Right renal cortex interstitium (tissue), 3 donors: ENCODE measurements around the gene CFAP74. TPM values are rescaled to one million over a fixed set of nuclear protein-coding genes. Genes with fewer than 3 reads are reported as not detected.
"Not testable (repeated sequence)": the region's sequence is repeated elsewhere in the genome, so short reads cannot be mapped to it uniquely, and the experiment has no call there.

Source experiments
- DNase-seq, 3 donors: peaks; one replicate each; pipeline ENCODE4 v3.0.0-alpha.2; 2013; ENCODE audit warnings: low read depth in 3 of 3, low spot score in 2 of 3
- polyA plus RNA-seq, 3 donors: library from polyadenylated mRNA; unstranded; fragments of 120-200 nt; gene quantifications; one replicate each; pipeline ENCODE4 v1.2.1, GENCODE V29; 2013; ENCODE audit not compliant: insufficient read length in 3 of 3

Gene CFAP74
- polyA plus RNA-seq, 3 donors: 0.53 to 0.71 (median 0.57) TPM

DNA sequence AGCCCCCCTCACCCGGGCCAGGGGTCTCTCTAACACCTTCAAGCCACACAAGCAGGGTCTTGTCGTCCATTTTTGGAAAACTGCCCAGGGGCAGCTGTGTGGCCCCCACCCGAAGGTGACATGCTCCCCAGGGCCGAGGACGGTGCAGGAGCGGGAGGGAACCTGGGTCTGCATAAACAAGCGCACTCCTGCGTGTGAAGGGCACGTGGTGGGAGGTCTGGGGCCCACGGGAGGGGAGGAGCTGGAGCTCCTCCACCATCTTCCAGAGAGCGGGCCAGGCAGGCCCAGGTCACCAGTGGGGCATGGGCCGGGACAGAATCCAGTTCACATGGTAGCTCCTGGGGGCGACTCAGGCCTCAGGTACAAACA lies 16.5 kb downstream of the CFAP74 start:
- DNase-seq: no peak

DNA sequence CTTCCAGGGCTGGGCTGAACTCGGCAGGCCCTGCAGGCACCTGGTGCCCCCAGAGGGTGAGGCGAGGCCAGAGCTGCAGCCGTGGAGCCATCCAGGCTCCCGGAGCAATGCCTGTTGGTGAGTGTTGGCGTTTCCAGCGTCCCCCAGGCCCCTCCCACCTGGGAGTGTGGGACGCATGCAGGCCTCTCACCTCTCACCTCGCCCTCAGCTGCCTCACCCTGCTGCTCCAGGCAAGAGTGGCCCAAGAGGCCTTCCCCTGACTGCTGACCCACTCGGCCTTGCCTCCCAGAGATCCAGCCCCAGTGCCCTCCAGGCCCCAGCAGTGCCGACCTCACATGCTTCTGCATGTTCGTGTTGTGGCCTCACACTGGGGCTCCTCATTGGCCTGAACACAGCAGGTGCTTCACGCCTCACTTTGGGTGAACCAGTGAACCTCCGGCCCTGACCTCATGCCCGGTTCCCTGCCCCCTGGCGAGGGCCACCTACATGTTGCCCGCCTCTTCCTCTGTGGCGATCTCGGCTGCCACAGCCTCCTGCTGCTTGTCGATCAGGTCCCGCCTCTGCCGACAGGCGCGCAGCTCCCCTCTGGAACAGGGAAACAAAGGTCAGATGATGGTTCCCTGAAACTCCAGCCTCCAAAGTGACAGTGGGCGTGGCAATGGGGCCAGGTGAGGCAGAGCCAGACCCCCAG lies 17.0 kb downstream of the CFAP74 start:
- no peak for DNase-seq

DNA sequence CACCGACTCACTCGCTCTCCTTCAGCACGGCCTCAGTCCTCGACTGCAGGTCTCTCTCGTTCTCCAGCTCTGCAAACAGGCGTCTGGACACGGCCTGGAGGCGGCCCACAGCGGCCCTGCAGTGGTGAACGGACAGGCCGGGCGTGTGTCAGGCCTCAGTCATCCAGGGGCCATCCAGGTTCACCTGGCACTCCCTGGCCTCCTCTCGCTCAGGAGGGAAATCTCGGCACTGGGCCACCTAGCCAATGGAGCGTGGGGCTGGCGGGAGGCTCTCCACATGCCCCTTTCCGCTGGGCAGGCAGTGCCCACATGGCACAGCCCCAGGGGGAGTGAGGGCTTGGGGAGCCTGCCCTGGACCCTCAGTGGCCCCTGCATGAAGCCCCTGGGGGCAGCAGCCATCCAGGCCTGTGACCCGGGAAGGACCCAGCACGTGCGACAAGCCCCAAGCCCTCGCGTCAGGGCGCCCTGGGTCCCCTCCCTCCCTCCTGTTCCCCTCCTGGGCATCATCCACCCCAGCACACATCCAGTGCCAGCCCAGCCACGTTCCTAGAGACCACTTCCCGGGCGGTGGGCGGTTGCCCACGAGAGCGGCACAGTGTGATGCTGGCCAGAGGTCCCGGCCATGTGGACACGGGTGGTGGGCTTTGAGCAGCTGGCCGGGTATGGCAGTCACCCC lies 18.1 kb downstream of the CFAP74 start:
- no peak for DNase-seq

DNA sequence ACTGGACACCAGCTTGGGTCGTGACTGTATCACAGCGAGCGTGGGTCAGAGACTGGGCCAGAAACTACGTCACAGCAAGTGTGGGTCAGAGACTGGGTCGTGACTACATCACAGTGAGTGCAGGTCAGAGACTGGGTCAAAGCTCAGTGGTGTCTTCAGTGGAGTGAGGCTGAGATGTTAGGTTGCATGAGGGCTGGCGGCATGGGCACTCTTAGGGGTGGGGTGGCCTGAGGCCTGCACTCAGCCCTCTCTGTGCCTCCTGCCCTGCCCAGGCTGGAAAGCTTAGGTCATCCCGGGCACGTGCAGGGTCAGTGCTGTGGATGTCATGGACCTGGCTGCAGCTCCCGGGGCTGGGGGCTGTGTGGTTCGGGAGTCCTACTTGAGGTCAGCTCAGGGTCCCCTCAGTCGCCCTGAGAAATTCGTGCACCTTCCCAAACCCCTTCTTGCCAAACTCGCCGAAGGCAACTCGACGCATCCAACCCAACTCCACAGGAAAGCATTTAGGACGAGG lies 19.0 kb downstream of the CFAP74 start:
- no peak for DNase-seq

DNA sequence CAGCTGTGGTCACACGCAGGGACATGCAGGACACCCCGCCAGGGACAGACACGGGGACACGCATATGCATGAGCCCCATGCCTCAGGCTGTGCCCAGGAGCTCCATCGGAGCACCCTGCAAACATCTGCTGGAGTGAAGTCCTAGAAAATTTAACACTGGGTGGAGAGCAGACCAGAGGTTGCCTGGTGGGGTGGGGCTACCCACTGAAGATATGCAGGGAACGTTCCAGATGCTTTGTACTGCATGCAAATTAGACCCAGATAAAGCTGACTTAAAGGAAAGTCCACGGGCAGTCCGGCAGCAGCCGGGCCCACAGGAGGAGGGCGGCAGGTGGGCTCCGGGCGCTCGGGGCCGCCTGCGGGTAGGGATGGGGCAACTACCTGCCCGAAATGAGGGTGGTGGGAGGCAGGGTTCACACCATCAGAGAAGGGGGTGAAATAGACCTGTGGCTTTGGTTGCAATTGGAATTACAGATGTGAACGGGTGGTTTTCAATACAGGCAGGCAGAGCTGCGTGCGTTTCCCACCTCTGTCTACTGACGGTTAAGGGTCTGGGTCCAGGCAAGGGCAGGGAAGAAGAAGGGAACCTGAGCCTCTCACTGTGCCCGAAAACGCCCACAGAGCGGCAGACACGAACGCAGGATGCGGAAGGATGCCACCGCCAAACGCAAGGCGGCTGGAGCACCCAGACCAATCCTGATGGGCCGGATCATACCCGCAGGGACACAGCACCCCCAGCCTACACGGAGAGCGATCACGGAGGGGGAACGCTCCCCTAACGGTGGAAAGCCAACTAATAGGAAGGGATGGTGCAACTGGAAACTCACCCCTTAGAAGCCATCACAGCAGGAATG lies 21.0 kb downstream of the CFAP74 start:
- DNase-seq: no peak

DNA sequence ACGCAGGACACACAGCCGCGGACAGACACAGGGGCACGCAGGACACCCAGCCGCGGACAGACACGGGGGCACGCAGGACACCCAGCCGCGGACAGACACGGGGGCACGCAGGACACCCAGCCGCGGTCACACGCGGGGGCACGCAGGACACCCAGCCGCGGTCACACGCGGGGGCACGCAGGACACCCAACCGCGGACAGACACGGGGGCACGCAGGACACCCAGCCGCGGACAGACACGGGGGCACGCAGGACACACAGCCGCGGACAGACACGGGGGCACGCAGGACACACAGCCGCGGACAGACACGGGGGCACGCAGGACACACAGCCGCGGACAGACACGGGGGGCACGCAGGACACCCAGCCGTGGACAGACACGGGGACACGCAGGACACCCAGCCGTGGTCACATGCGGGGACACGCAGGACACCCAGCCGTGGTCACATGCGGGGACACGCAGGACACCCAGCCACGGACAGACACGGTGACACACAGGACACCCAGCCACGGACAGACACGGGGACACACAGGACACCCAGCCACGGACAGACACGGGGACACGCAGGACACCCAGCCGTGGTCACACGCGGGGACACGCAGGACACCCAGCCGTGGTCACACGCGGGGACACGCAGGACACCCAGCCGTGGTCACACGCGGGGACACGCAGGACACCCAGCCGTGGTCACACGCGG lies 21.8 kb downstream of the CFAP74 start:
- DNase-seq: not testable (repeated sequence)

DNA sequence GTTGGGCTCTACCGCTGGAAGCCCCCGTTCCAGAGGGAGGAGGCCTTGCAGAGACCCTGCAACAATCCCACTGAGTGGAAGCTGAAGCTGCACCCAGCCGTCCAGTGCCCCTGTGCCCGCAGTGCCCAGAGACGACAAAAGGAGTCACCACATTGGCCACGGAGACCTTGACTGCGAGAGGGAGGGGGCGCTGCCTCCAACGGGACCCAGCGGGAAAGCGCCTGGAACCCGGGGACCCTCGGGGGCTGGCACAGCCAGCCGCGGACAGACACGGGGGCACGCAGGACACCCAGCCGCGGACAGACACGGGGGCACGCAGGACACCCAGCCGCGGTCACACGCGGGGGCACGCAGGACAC lies 22.5 kb downstream of the CFAP74 start:
- no peak for DNase-seq

DNA sequence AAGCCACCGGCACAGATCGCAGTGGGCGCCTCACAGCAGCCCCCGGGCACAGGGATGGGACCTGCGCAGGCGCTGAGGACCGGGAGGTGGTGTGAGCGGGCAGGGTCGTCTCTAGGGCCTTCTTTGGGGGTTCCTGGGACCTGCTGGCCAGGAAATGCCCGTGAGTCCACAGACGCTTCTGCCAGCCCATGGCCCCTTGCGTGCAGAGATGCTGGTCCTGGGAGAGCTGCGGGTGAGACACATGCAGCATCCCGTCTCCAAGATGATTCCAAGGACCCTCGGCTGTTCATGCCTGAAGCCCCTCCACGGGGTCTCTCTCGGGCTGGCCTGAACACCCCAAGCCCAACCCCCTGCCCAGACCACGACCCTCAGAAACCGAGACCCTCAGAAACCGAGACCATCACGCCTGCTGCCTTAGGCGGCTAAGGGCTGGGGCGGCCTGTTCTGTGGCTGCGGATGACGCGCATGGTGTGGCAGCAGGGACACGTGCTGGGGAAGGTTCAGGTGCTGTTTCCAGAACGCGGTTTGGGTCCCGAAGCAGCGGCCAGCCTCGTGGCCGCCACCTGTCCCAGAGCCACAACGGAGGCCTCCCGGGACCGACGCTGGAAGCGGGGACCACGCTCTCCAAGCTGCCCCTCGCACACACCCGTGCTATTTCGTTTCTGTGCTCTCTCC lies 23.0 kb downstream of the CFAP74 start:
- DNase-seq: no peak

DNA sequence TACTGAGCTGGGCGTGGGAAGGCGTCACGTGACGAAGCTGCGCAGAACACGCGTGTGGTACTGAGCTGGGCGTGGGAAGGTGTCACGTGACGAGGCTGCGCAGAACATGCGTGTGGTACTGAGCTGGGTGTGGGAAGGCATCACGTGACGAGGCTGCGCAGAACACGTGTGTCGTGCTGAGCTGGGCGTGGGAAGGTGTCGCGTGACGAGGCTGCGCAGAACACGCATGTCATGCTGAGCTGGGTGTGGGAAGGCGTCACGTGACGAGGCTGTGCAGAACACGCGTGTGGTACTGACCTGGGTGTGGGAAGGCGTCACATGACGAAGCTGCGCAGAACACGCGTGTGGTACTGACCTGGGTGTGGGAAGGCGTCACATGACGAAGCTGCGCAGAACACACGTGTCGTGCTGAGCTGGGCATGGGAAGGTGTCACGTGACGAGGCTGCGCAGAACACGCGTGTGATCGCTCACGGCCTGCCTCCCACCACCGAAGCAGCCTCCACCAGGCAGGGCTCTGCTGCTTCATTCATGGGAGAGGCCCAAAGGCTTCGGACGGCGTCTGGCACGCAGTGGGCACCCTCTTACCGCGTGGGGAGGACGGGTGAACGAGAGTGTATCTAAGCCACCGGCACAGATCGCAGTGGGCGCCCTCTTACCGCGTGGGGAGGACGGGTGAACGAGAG lies 24.0 kb downstream of the CFAP74 start:
- DNase-seq: no peak

DNA sequence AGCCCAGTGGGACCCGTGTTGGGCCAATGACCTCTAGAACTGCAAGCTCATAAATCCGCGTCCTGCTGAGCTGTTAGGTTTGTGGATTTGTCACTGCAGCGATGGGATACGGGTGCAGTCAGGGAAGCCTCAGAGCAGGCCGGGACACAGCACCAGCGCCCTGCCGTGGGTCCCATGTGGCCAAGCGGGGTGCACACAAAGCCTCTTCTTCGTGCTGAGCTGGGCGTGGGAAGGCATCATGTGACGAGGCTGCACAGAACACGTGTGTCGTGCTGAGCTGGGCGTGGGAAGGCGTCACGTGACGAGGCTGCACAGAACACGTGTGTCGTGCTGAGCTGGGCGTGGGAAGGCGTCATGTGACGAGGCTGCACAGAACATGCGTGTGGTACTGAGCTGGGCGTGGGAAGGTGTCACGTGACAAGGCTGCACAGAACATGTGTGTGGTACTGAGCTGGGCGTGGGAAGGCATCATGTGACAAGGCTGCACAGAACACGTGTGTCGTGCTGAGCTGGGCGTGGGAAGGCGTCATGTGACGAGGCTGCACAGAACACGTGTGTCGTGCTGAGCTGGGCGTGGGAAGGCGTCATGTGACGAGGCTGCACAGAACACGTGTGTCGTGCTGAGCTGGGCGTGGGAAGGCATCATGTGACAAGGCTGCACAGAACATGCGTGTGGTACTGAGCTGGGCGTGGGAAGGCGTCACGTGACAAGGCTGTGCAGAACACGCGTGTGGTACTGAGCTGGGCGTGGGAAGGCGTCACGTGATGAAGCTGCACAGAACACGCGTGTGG lies 24.7 kb downstream of the CFAP74 start:
- DNase-seq: not testable (repeated sequence)

DNA sequence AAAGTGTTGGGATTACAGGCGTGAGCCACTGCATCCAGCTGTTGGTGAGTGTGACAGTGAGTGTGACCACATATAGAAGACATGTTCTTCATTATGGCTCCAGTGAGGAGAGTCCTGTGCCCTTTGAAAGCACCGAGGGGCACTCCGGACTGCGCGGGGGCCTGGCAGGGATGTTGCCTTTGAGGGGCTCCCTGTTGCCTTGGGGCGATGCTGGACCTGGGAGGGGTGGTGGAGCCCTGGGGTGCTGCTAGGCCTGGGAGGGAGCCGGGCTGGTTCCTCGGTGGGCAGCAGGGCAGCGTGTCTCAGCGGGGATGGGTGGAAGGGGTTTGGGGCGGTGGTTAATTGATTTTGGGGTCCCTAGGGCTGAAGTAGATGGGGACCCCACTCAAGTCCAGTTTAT lies 25.5 kb downstream of the CFAP74 start:
- DNase-seq: no peak

DNA sequence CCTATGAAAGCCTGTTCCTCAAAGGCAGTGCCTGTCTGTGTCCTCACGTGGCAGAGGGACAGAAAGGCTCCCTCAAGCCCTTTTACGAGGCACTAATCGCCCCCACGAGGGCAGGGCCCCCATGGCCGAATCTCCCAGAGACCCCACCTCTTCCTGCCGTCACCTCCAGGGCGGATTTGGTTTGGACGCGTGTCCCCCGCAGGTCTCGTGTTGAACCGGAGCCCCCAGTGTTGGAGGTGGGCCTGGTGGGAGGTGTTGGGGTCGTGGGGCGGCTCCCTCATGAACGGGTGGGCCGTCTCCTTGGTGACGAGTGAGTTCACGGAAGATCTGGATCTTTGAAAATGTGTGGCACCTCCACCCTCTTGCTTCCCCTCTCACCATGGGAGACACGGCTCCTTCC lies 27.6 kb downstream of the CFAP74 start:
- no peak for DNase-seq

DNA sequence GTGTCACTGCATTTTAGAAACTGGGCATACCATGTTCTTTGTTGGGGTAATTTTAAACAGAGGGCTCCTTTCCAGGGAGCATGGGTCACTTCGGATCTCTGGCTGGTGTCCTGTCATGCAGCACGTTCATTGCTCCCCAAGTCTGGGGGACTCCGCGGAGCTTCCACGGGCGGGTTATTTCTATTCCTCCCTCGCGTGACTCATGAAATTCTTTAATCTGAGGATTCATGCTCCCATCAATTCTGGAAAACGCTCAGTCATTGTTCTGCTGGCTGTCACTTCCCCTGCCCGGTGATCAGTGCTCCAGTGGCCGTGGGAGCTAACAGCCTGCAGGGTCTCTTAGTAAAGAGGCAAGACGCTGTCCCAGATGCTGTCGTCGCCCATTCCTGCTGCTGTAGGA lies 28.1 kb downstream of the CFAP74 start:
- no peak for DNase-seq

DNA sequence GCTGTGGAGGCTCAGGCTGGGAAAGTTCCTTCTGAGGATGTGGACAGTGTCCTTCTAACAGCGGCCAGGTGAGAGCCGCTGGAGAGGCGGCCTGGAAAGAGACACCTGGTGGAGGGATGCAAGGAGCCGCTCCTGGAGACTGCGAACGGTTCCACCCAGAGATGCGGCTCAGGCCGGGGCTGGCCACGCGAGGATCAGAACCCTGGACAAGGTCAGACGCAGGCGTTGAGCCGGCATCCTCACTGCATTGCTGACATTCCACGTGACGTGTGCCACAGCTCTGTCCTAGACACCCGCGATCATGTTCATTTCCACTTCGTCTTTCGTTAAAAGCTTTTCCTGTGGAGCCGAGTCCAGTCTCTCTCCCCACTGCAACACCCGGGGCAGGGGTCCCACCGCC lies 28.8 kb downstream of the CFAP74 start:
- no peak for DNase-seq

DNA sequence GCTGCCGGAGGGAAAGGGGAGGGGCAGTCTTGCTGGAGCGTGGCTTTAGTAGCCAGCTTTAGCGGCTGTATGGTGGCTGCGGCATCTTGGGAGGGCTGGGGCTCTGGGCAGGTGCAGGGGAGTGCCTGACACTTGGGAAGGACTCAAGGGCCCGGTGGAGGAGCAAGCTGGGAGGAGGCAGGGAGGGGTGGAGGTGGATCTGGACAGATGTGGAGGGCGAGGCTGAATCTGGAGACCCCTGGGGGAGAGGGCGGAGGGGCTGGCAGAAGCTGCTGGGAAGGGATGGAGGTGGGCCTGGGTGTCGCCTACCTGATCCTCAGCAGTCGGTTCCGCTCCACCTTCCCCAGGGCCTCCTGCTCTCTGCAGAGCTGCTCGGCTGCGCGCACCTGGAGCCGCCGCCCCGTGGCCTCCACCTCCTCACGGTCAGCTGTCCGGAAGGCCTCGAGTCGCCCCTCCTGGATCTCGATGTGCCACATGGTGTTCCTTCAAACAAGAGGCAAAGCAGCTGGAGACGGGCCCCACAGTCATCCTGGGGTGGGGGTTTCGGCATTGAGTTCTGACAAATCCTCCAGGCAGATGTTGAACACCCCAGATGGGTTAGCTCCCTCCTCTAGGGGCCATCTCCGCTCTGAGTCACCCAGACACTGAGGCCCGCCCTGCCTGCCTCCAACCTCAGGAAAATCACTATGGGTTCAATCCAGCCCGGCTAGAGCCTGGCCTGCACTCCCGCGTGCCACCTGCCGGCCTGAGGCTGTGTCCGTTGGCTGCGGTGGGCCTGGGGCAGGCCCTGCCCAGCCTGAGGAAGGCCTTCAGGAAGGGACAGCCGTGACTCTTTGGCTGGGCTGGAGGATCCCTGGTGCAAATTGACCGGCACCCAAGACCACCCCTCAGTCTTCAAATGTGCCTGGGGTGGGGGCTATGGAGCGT lies 29.6 kb downstream of the CFAP74 start:
- no peak for DNase-seq

DNA sequence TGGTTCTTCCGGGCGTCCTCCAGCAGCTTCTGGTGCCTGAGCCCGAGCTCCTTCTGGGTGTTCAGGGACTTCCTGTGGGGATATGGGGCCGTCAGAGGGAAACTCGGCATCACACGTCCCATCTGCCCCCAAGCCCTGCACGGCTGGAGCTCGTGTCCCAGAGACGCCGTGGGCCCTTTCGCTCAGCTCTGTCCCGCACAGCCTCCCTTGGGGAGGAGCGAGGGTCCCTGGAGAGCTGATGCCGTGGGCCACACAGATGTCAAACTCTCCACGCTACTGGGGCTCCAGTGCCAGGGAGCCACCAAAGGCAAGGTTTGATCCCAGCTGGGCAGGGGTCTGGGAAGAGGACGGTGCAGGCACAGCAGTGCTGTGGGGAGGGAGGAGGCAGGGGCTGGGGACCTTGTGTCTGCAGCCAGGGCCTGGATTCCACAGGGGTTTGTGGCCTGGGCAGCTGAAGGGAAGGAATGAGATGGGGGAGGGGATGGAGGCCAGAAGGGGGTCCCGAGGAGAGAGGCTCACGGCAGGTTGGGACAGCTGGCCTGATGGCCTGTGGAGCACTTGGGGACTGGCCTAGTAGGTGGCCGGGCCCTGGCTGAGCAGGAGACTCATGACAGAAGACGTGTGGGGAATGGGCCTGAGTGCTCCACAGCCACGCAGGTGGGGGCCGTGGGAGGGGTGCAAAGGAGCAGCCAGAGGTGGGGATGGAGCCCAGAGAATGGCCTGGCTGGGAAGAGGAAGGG lies 30.4 kb downstream of the CFAP74 start:
- DNase-seq: no peak

DNA sequence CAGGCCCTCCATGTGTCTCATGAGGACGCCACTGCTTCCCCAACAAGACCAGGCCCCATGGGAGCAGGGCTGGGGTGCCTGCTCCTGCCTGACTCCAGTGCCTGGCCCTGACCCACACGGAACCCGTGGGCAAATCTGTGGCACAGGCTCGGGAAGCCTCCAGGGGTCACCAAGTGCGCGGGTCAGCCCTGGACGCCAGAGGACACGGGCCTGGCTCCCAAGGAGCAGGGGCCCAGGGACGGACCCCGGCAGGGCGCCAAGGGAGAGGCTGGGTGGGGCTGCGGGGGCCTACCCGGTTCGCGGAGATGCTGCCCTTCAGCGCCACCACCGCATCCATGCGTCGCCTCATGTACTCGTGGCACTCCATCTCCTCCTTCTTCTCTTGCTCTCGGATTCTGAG lies 31.9 kb downstream of the CFAP74 start:
- no peak for DNase-seq
